SK-N-SH treated with all-trans-retinoic acid at 6 μM for 48 hours (cell line): ENCODE results near the gene RAPGEF4.

Source experiments
- ATAC-seq: fragments of 200-7000 bp; cut with Tn5 transposase; 3 replicates; pipeline ENCODE4 v1.9.1; 2020; ENCODE audit warnings: mild to moderate bottlenecking, moderate library complexity
- ARNTL ChIP-seq: fragments of 450-650 bp; formaldehyde crosslinking; IDR thresholded peaks from 2 replicates; pipeline ENCODE4 v1.5.0; 2020; ENCODE audit warnings: low read depth, mild to moderate bottlenecking, moderate library complexity, borderline replicate concordance
- BACH2 ChIP-seq: fragments of 250-450 bp; sonication (Bioruptor Pico); IDR thresholded peaks from 2 replicates; pipeline ENCODE4 v1.9.0; 2021; ENCODE audit warnings: mild to moderate bottlenecking, borderline replicate concordance
- CSDC2 ChIP-seq: fragments of 250-450 bp; sonication (Bioruptor Pico); IDR thresholded peaks from 2 replicates; pipeline ENCODE4 v1.5.0; 2020; ENCODE audit warnings: mild to moderate bottlenecking, moderate library complexity
- CSRNP3 ChIP-seq: fragments of 250-450 bp; sonication (Bioruptor Pico); IDR thresholded peaks from 2 replicates; pipeline ENCODE4 v1.5.1; 2021; ENCODE audit warnings: mild to moderate bottlenecking, moderate library complexity
- ESRRG ChIP-seq: fragments of 250-450 bp; sonication (Bioruptor Pico); IDR thresholded peaks from 2 replicates; pipeline ENCODE4 v1.6.1; 2021; ENCODE audit warnings: mild to moderate bottlenecking
- GLIS3 ChIP-seq: fragments of 250-450 bp; sonication (Bioruptor Pico); IDR thresholded peaks from 2 replicates; pipeline ENCODE4 v1.5.0; 2020; ENCODE audit warnings: mild to moderate bottlenecking, moderate library complexity
- ISL1 ChIP-seq: fragments of 250-450 bp; sonication (Bioruptor Pico); IDR thresholded peaks from 2 replicates; pipeline ENCODE4 v2.1.2; 2022; ENCODE audit warnings: mild to moderate bottlenecking, moderate library complexity
- OSR1 ChIP-seq: fragments of 250-450 bp; sonication (Bioruptor Pico); IDR thresholded peaks from 2 replicates; pipeline ENCODE4 v1.8.0; 2022; ENCODE audit warnings: moderate library complexity, mild to moderate bottlenecking, inconsistent platforms
- POU6F1 ChIP-seq: fragments of 250-450 bp; sonication (Bioruptor Pico); IDR thresholded peaks from 2 replicates; pipeline ENCODE4 v1.8.0; 2021; ENCODE audit warnings: low read depth, mild to moderate bottlenecking, moderate library complexity, borderline replicate concordance
- RARB ChIP-seq: fragments of 250-450 bp; sonication (Bioruptor Pico); IDR thresholded peaks from 2 replicates; pipeline ENCODE4 v1.8.0; 2021; ENCODE audit warnings: mild to moderate bottlenecking, moderate library complexity
- SNAI2 ChIP-seq: fragments of 250-450 bp; sonication (Bioruptor Pico); IDR thresholded peaks from 2 replicates; pipeline ENCODE4 v1.5.0; 2020; ENCODE audit warnings: mild to moderate bottlenecking, moderate library complexity
- TCF4 ChIP-seq: fragments of 250-450 bp; sonication (Bioruptor Pico); IDR thresholded peaks from 2 replicates; pipeline ENCODE4 v1.8.0; 2021; ENCODE audit warnings: mild to moderate bottlenecking, moderate library complexity, borderline replicate concordance
- TOX ChIP-seq: fragments of 250-450 bp; sonication (Bioruptor Pico); IDR thresholded peaks from 2 replicates; pipeline ENCODE4 v1.8.0; 2021; ENCODE audit warnings: mild to moderate bottlenecking, moderate library complexity, borderline replicate concordance
- TSHZ2 ChIP-seq: fragments of 250-450 bp; sonication (Bioruptor Pico); IDR thresholded peaks from 2 replicates; pipeline ENCODE4 v1.5.0; 2020; ENCODE audit warnings: mild to moderate bottlenecking, moderate library complexity
- ZC3H10 ChIP-seq: fragments of 250-450 bp; sonication (Bioruptor Pico); IDR thresholded peaks from 2 replicates; pipeline ENCODE4 v1.5.1; 2021; ENCODE audit warnings: mild to moderate bottlenecking, moderate library complexity
- ZFP3 ChIP-seq: fragments of 250-450 bp; sonication (Bioruptor Pico); IDR thresholded peaks from 2 replicates; pipeline ENCODE4 v1.5.0; 2020; ENCODE audit warnings: mild to moderate bottlenecking, moderate library complexity
- ZFP30 ChIP-seq: fragments of 450-650 bp; formaldehyde crosslinking; IDR thresholded peaks from 2 replicates; pipeline ENCODE4 v1.5.0; 2022; ENCODE audit warnings: mild to moderate bottlenecking, moderate library complexity
- ZNF565 ChIP-seq: fragments of 450-650 bp; formaldehyde crosslinking; conservative IDR thresholded peaks from 2 replicates; pipeline ENCODE4 v1.5.0; 2020; ENCODE audit warnings: low read depth, mild to moderate bottlenecking, moderate library complexity
- ZNF70 ChIP-seq: fragments of 450-650 bp; formaldehyde crosslinking; IDR thresholded peaks from 2 replicates; pipeline ENCODE4 v1.5.0; 2020; ENCODE audit warnings: mild to moderate bottlenecking, moderate library complexity
- ZNF8 ChIP-seq: fragments of 450-650 bp; formaldehyde crosslinking; IDR thresholded peaks from 2 replicates; pipeline ENCODE4 v1.5.0; 2020; ENCODE audit warnings: mild to moderate bottlenecking, moderate library complexity

Gene RAPGEF4

GRCh38 chr2:172968061-172968469 lies 232.4 kb downstream of the RAPGEF4 start:
- TF ChIP-seq ZNF70 (CRISPR knock-in tag): no peak
- no peak for TF ChIP-seq CSRNP3
- TF ChIP-seq TSHZ2 (CRISPR knock-in tag): no peak
- TF ChIP-seq ZFP30: no peak
- no peak for TF ChIP-seq RARB
- TF ChIP-seq ZNF8 (CRISPR knock-in tag): no peak
- no peak for TF ChIP-seq OSR1
- no peak for TF ChIP-seq GLIS3 (CRISPR knock-in tag)
- no peak for TF ChIP-seq BACH2 (CRISPR knock-in tag)
- TF ChIP-seq SNAI2 (CRISPR knock-in tag): no peak
- TF ChIP-seq ZNF565: no peak
- TF ChIP-seq ZFP3 (CRISPR knock-in tag): no peak
- no peak for TF ChIP-seq TOX
- TF ChIP-seq CSDC2: no peak
- no peak for TF ChIP-seq ESRRG
- TF ChIP-seq ARNTL (CRISPR knock-in tag): no peak
- no peak for TF ChIP-seq ISL1 (CRISPR knock-in tag)
- ATAC-seq: peak; percentile 68

GRCh38 chr2:172969166-172969565 lies 233.5 kb downstream of the RAPGEF4 start:
- no peak for ATAC-seq
- no peak for TF ChIP-seq ZFP3 (CRISPR knock-in tag)
- TF ChIP-seq RARB: no peak
- no peak for TF ChIP-seq CSRNP3
- TF ChIP-seq TCF4 (CRISPR knock-in tag): no peak
- TF ChIP-seq POU6F1 (CRISPR knock-in tag): no peak
- no peak for TF ChIP-seq ZNF70 (CRISPR knock-in tag)

- no peak for ATAC-seq
- TF ChIP-seq ZC3H10 (CRISPR knock-in tag) (no peak), ISL1 (CRISPR knock-in tag) (no peak), RARB (no peak), ZNF70 (CRISPR knock-in tag) (no peak), CSRNP3 (no peak), BACH2 (CRISPR knock-in tag) (no peak), POU6F1 (CRISPR knock-in tag) (no peak), TSHZ2 (CRISPR knock-in tag) (no peak)
These were observed 234.0 kb downstream of the RAPGEF4 start for GRCh38 chr2:172969609-172970008.
